Mucosa of descending colon (tissue), 3 donors: ENCODE results near the gene TGFA. TPM values are rescaled to one million over a fixed set of nuclear protein-coding genes. Genes with fewer than 3 reads are reported as not detected.

Experiments used
- ATAC-seq: fragments of 200-7000 bp; cut with Tn5 transposase; one replicate; pipeline ENCODE4 v1.9.1; 2020; ENCODE audit warnings: mild to moderate bottlenecking, moderate library complexity
- DNase-seq, 3 donors: peaks; one replicate each; pipeline ENCODE4 v3.0.0-alpha.2; 2020
- H3K36me3 ChIP-seq: fragments of 200-600 bp; one replicate; pipeline ENCODE4 v1.8.0; 2021; ENCODE audit warnings: low read depth, mild to moderate bottlenecking
- H3K4me1 ChIP-seq: fragments of 200-600 bp; one replicate; pipeline ENCODE4 v1.8.0; 2021; ENCODE audit warnings: low read depth, mild to moderate bottlenecking
- H3K4me3 ChIP-seq: fragments of 200-600 bp; one replicate; pipeline ENCODE4 v1.8.0; 2021; ENCODE audit warnings: mild to moderate bottlenecking
- H3K9me3 ChIP-seq: fragments of 200-600 bp; one replicate; pipeline ENCODE4 v1.8.0; 2021; ENCODE audit warnings: mild to moderate bottlenecking
- intact Hi-C, 2 donors: fragments of 100-400 bp; cut with DNase I in 1 of 2; cut with micrococcal nuclease in 1 of 2; formaldehyde crosslinking; loops; one replicate each; pipeline versions ENCODE4 v1.11.0 to v1.11.1; 2022; cut with DNase I, micrococcal nuclease
- total RNA-seq, 3 donors: library from RNA; stranded (reverse); fragmentation: NEBNext Ultra II Directional in 2 of 3; extraction: Animal tissue kit (Norgen Biotek cat#: 25700) in 2 of 3; gene quantifications; one replicate each; pipeline versions ENCODE4 v1.2.1 to v1.2.4, GENCODE V29; 2021 to 2023
- TF ChIP-seq, protein P1 (sequence below): fragments of 200-600 bp; IDR thresholded peaks from one replicate; pipeline ENCODE4 v1.8.0; 2022; ENCODE audit warnings: antibody characterized with exemption, mild to moderate bottlenecking
- donor health status: DM: no; HTN: no; CAD: no; lungs with moderate emphysema.
- donor health status: DM: no; HTN: no; CAD: no.
- donor health status: DM: no; HTN: yes; CAD: no.

Gene TGFA
- total RNA-seq, 3 donors from 2014 or later: 13.5 to 33.5 (median 24.7) TPM

DNA sequence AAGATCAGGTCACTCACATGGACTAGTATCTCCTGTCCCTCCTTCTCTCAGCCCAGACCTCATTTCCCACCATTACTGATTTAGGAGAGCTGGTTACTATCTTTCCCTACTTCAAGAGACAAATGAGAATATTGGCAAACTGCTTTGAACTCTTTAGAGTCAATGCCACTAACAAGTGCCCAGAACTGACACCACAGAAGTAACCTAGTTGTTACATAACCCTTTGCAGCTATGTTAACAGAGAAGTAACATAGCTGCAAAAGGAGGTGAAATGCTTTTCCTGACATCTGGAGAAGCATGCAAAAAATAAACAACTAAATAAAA, 30.0 kb downstream of the TGFA start:
- Histone ChIP-seq H3K36me3 (no peaks in the 10 kb centered on the region), H3K9me3 (no peaks in the 10 kb centered on the region), H3K4me3 (no peak overlapping the region), H3K4me1 (peaks cover 31% of the 10 kb centered on the region)
- intact Hi-C loops: no loop called here
- DNase-seq (no peak), ATAC-seq (no peak)
- TF ChIP-seq, protein P1, sequence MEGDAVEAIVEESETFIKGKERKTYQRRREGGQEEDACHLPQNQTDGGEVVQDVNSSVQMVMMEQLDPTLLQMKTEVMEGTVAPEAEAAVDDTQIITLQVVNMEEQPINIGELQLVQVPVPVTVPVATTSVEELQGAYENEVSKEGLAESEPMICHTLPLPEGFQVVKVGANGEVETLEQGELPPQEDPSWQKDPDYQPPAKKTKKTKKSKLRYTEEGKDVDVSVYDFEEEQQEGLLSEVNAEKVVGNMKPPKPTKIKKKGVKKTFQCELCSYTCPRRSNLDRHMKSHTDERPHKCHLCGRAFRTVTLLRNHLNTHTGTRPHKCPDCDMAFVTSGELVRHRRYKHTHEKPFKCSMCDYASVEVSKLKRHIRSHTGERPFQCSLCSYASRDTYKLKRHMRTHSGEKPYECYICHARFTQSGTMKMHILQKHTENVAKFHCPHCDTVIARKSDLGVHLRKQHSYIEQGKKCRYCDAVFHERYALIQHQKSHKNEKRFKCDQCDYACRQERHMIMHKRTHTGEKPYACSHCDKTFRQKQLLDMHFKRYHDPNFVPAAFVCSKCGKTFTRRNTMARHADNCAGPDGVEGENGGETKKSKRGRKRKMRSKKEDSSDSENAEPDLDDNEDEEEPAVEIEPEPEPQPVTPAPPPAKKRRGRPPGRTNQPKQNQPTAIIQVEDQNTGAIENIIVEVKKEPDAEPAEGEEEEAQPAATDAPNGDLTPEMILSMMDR: no peak

DNA sequence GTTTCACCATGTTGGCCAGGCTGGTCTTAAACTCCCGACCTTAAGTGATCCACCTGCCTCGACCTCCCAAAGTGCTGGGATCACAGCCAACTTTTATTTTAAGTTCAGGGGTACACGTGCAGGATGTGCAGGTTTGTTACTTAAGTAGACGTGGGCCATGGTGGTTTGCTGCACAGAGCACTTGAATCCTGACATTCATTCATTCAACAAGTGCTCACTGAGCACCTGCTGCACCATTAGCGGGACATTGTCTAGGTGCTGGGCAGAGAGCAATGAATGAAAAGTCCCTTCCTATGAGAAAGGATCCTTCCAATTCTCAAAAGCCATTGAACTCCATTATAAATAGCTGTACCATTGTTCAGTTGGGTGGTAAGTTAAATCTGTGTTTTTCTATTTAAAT, 31.0 kb downstream of the TGFA start:
- TF ChIP-seq, protein P1: no peak
- Histone ChIP-seq H3K9me3 (no peaks in the 10 kb centered on the region), H3K4me1 (peaks cover 31% of the 10 kb centered on the region), H3K4me3 (no peak overlapping the region), H3K36me3 (no peaks in the 10 kb centered on the region)
- intact Hi-C loops: no loop called here
- no peak for DNase-seq
- no peak for ATAC-seq

DNA sequence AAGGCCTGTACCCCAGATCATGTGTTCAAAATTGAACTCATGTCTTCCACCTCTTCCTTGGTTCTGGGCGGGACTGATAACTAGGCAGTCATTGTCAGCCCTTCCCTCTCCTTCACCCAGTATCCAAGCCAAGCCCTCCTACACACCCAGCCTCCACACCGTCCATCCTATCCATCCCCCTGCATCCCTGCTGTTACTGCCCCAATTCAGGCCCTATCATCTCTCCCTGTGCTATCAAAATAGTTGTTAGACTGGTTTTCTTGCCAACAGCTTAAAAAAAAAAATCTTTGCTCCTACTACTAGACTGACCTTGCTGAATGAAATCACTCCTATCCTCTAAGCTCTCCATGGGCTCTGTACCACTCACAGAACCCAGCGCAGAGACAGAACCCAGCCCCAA, 32.8 kb downstream of the TGFA start:
- ATAC-seq (peak; percentile 25), DNase-seq (no peak)
- TF ChIP-seq, protein P1: no peak
- no peak overlapping the region for H3K4me3 ChIP-seq
- no peaks in the 10 kb centered on the region for H3K9me3 ChIP-seq
- peaks cover 31% of the 10 kb centered on the region for H3K4me1 ChIP-seq
- intact Hi-C loops: no loop called here
- H3K36me3 ChIP-seq: no peaks in the 10 kb centered on the region

DNA sequence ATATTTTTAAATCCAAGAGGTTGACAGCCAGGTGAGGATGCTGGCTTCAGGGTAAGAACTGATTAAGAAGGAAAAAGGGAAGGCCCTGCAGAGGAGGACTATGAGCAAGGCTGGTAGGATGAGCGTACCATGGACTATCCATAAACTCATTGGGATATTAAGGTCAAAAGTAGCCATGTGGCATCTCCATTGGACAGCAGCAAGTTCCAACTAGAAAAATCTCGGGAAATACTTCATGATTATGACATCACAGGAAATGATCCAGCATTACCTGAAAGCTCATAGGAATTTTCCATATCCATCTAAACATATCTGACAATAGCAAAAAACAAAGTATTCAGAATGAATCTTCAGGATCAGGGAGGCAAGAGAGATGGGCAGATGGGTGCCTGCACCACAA, 34.2 kb downstream of the TGFA start:
- intact Hi-C loops: no loop called here
- H3K9me3 ChIP-seq: no peaks in the 10 kb centered on the region
- ATAC-seq (no peak), DNase-seq (no peak)
- TF ChIP-seq, protein P1: no peak
- peaks cover 28% of the 10 kb centered on the region for H3K4me1 ChIP-seq
- no peak overlapping the region for H3K4me3 ChIP-seq
- H3K36me3 ChIP-seq: no peaks in the 10 kb centered on the region

DNA sequence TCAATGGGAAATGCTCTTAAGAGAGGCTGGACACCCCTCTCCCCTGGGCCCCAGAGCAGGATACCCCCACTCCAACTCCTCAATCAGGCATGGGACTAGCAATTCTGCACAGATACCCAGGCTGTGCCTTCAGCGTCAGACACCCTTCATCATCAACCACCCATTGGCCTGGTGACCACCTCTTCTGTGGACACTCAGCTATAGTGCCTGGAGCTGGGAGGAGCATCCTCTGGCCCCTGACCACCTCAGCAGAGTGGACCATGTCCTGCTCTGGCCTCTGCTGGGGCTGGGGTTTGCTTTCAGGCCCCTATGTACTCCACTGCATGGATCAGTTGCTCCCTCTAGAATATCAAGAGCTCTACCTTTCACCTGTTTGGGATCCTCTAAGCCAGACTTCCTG, 35.1 kb downstream of the TGFA start:
- TF ChIP-seq, protein P1: no peak
- H3K4me3 ChIP-seq: no peak overlapping the region
- intact Hi-C loops: no loop called here
- ATAC-seq (no peak), DNase-seq (no peak)
- peaks cover 24% of the 10 kb centered on the region for H3K4me1 ChIP-seq
- no peaks in the 10 kb centered on the region for H3K9me3 ChIP-seq
- H3K36me3 ChIP-seq: no peaks in the 10 kb centered on the region

DNA sequence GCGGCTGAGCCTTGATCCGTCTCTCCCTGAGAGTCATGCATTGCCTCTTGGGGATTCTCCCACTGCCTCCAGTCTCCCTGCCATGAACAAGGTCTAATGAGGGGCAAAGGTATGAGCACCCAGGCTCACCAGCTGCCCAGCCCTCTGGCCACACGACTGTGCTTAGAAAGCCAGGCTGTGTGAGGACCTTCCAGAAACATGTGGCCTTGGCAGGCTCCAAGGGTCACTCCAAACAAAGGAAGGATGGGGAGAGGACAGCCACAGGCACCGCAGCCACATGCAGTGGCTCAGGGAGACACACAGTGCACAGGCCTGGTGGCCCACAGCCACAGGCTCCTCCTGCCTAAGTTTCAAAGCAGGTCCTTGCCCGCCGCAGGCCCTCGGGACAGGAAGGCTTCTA, 35.8 kb downstream of the TGFA start:
- TF ChIP-seq, protein P1: no peak
- no peak overlapping the region for H3K4me3 ChIP-seq
- DNase-seq (no peak), ATAC-seq (no peak)
- H3K9me3 ChIP-seq: no peaks in the 10 kb centered on the region
- H3K36me3 ChIP-seq: no peaks in the 10 kb centered on the region
- peaks cover 27% of the 10 kb centered on the region for H3K4me1 ChIP-seq
- intact Hi-C loops: no loop called here
